ENCODE measurements around the gene DEPDC5.

DNA sequence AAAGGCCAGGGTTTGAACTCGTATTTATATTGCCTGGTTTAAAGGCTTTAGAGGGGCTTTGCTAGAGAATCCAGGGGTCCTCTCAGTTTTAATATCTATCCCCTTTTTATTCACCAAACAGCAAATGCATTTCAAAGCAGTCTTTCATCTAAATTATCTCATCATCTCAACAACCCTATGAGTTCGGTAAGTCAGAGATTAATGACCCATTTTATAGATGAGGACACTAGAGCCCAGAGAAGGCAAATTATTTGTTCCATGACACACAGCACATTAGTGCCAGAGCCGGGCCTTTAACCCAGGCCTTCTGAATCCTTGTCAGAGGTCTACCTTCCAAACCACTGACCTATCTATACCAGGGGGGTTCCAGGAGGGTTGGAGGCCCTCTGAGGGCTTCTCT, 173.7 kb downstream of the DEPDC5 start:
- TF ChIP-seq, protein P1, sequence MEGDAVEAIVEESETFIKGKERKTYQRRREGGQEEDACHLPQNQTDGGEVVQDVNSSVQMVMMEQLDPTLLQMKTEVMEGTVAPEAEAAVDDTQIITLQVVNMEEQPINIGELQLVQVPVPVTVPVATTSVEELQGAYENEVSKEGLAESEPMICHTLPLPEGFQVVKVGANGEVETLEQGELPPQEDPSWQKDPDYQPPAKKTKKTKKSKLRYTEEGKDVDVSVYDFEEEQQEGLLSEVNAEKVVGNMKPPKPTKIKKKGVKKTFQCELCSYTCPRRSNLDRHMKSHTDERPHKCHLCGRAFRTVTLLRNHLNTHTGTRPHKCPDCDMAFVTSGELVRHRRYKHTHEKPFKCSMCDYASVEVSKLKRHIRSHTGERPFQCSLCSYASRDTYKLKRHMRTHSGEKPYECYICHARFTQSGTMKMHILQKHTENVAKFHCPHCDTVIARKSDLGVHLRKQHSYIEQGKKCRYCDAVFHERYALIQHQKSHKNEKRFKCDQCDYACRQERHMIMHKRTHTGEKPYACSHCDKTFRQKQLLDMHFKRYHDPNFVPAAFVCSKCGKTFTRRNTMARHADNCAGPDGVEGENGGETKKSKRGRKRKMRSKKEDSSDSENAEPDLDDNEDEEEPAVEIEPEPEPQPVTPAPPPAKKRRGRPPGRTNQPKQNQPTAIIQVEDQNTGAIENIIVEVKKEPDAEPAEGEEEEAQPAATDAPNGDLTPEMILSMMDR (IDR thresholded peaks at IDR 0.05; ENCODE audit: low read depth, low read length, poor library complexity, severe bottlenecking), result no peak
- no peak for TF ChIP-seq EZH2phosphoT487 (IDR thresholded peaks at IDR 0.05; ENCODE audit: borderline replicate concordance, low read length)
